Measurements from ENCODE around the gene PADI4. TPM values are rescaled to one million over a fixed set of nuclear protein-coding genes. Genes with fewer than 3 reads are reported as not detected.

PADI4 gene
- total and polyA plus RNA-seq, 9 donors: 0.18 to 1.7 (median 1.00) TPM

DNA sequence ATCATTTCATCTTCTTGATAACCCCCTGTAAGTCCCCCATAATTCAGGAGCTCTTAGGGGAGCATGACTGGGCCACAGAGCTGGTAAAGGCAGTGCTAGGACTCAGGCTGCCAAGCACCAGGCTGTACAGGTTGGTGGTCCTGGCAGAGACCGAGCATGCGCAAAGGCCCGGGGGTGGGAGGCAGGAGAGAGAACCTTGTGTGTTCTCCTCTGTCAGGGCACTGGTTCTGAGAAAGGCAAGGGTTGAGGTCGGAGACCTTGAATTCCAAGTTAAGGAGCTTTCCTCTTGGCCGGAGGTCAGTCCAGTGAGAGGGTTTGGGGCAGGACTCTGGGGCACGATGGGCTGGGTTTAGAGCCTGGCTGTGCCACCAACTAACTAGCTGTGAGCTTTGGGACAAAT, 35.9 kb upstream of the PADI4 start:
- Histone ChIP-seq H3K4me3 (ENCODE audit: low read length) (no peak overlapping the region), H3K4me1 (ENCODE audit: control insufficient read depth, insufficient read depth, low read length) (no peaks in the 10 kb centered on the region), H3K27me3 (ENCODE audit: control insufficient read depth, insufficient read depth, low read length) (peaks cover 2% of the 10 kb centered on the region), H3K27ac (ENCODE audit: low read length) (no peak overlapping the region), H3K9me3 (replicated peaks; ENCODE audit: control insufficient read depth, low read depth, low read length) (no peaks in the 10 kb centered on the region), H3K36me3 (ENCODE audit: control insufficient read depth, insufficient read depth, low read length) (no peaks in the 10 kb centered on the region)
- no peak for DNase-seq
- 85% methylated on average over 4 of the region's 6 CpGs for WGBS (ENCODE audit: insufficient coverage)

DNA sequence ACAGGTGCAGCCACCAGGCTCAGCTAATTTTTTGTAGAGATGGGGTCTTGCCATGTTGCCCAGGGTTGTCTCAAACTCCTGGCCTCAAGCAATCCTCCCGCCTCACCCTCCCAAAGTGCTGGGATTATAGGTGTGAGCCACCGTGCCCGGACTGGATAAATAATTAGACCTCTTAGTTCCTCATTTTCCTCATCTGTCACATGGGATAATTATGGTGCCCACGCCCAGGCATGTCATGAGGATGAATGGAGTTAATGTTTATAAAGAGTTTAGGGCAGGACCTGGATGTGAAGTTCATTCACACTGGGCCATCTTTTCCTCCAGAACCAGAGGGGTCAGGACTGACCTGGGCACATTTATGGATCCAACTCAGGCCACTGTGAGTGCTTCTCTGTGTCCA, 35.4 kb upstream of the PADI4 start:
- Histone ChIP-seq H3K9me3 (replicated peaks; ENCODE audit: control insufficient read depth, low read depth, low read length) (no peaks in the 10 kb centered on the region), H3K36me3 (ENCODE audit: control insufficient read depth, insufficient read depth, low read length) (no peaks in the 10 kb centered on the region), H3K27me3 (ENCODE audit: control insufficient read depth, insufficient read depth, low read length) (peaks cover 2% of the 10 kb centered on the region), H3K27ac (ENCODE audit: low read length) (no peak overlapping the region), H3K4me1 (ENCODE audit: control insufficient read depth, insufficient read depth, low read length) (no peaks in the 10 kb centered on the region), H3K4me3 (ENCODE audit: low read length) (no peak overlapping the region)
- WGBS (ENCODE audit: insufficient coverage): no CpG with 5 or more reads among the region's 4 CpGs
- no peak for DNase-seq

DNA sequence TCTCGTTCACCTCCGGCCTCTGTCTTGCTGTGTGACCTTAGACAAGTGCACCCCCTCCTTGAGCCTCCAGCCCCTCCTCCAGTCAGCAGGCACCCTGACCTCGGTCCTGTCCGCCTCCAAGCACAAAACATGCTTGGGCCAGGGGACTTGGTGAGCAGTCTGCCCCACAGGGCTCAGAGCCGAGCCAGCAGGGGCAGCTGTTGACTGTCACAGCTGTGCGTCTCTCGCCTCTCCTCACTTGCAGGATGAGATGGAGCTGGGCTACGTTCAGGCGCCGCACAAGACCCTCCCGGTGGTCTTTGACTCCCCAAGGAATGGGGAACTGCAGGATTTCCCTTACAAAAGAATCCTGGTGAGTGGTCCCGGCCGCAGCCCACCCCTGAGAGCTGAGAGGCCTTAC, 34.9 kb upstream of the PADI4 start:
- Histone ChIP-seq H3K36me3 (ENCODE audit: control insufficient read depth, insufficient read depth, low read length) (no peaks in the 10 kb centered on the region), H3K27ac (ENCODE audit: low read length) (no peak overlapping the region), H3K9me3 (replicated peaks; ENCODE audit: control insufficient read depth, low read depth, low read length) (no peaks in the 10 kb centered on the region), H3K4me3 (ENCODE audit: low read length) (no peak overlapping the region), H3K4me1 (ENCODE audit: control insufficient read depth, insufficient read depth, low read length) (no peaks in the 10 kb centered on the region), H3K27me3 (ENCODE audit: control insufficient read depth, insufficient read depth, low read length) (peaks cover 2% of the 10 kb centered on the region)
- no peak for DNase-seq
- 60% methylated on average over 13 of the region's 13 CpGs for WGBS (ENCODE audit: insufficient coverage)

DNA sequence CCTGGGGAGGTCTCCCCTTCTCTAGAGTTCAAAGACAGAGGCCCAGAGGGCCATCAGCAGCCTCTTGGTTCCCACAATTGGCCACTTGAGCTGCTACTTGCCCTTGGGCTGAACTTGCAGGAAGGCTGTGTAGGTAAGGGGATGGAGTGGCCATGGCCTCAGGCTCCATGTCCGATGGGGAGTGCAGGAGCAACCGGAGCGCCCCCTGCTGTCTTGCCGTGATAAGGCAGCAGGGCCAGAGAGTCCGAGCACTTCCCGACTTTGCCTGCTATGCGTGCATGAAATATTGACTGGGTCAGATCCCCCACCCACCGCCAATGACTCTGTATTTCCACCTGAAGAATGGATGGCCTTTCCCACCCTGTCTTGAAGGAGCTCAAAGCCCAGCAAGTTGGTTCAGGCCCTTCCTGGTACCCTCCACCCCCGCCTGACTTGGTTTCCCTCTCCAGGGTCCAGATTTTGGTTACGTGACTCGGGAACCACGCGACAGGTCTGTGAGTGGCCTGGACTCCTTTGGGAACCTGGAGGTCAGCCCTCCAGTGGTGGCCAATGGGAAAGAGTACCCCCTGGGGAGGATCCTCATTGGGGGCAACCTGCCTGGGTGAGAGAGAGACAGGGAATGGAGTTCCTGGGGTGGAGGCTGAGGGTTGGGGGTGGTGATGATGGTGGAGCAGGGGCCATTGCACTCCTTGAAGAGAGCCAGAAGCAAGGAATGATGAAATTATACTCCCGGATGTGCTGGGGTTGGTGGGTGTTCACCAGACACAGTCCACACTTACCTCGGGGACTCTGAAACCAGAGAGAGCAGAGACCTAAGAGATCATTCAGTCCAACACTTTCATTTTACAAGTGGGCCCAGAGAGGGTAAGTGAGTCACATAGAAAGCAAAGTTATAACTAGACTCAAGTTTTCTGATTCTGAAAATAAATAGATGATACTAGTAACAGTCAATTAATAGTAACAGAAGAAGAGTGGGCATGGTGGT, 33.5 kb upstream of the PADI4 start:
- H3K9me3 ChIP-seq (replicated peaks; ENCODE audit: control insufficient read depth, low read depth, low read length): no peaks in the 10 kb centered on the region
- 60% methylated on average over 9 of the region's 15 CpGs for WGBS (ENCODE audit: insufficient coverage)
- H3K4me3 ChIP-seq (ENCODE audit: low read length): no peak overlapping the region
- peaks cover 2% of the 10 kb centered on the region for H3K27me3 ChIP-seq (ENCODE audit: control insufficient read depth, insufficient read depth, low read length)
- no peak overlapping the region for H3K27ac ChIP-seq (ENCODE audit: low read length)
- no peaks in the 10 kb centered on the region for H3K4me1 ChIP-seq (ENCODE audit: control insufficient read depth, insufficient read depth, low read length)
- no peak for DNase-seq
- H3K36me3 ChIP-seq (ENCODE audit: control insufficient read depth, insufficient read depth, low read length): no peaks in the 10 kb centered on the region

DNA sequence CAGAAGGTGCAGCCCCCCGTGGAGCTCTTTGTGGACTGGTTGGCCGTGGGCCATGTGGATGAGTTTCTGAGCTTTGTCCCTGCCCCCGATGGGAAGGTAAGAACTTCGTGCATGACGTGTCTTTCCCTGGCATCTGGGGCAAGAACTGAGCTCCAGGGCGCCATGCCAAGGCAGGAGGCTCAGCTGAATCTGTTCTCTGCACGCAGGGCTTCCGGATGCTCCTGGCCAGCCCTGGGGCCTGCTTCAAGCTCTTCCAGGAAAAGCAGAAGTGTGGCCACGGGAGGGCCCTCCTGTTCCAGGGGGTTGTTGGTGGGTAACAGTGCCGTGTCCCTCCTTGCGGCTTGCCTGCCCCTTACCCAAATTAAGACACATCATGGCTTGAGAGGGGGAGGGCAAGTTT, 31.4 kb upstream of the PADI4 start:
- no peak overlapping the region for H3K4me3 ChIP-seq (ENCODE audit: low read length)
- H3K36me3 ChIP-seq (ENCODE audit: control insufficient read depth, insufficient read depth, low read length): no peaks in the 10 kb centered on the region
- H3K9me3 ChIP-seq (replicated peaks; ENCODE audit: control insufficient read depth, low read depth, low read length): no peaks in the 10 kb centered on the region
- no peaks in the 10 kb centered on the region for H3K4me1 ChIP-seq (ENCODE audit: control insufficient read depth, insufficient read depth, low read length)
- DNase-seq: peak; percentile 26
- 52% methylated on average over 8 of the region's 11 CpGs for WGBS (ENCODE audit: insufficient coverage)
- H3K27me3 ChIP-seq (ENCODE audit: control insufficient read depth, insufficient read depth, low read length): peaks cover 2% of the 10 kb centered on the region
- no peak overlapping the region for H3K27ac ChIP-seq (ENCODE audit: low read length)

DNA sequence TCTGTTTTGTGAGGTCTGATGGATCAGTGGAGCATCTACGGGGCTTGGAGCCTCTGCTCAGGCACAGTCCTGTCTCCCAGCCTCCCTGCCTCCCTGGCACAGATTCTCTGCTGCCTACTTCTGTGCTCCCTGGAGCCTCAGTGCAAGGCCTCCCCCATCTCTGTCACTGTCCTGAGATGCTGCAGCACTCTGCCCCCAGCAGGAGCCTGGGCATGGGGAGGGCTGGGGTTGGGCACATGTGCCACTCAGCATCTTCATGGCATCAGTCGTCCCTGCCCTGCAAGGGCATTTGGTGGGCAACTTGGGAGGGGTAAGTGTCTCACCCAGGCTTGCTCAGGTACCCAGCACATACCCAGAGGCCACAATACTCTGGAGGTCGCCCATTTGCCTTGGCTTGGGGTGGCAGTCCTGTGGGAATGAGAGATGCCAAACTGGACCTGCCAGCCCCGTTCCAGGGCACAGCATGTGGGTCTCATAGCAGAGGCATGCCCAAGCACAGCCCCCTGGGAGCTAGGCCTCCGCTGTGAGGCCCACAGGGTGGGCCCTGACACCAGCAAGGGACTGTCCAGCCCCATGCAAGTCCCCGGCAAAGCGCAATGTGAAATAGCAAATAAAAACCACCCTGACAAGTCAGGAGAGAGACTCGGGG, 30.4 kb upstream of the PADI4 start:
- WGBS (ENCODE audit: insufficient coverage): 74% methylated on average over 4 of the region's 8 CpGs
- DNase-seq: no peak
- Histone ChIP-seq H3K4me3 (ENCODE audit: low read length) (no peak overlapping the region), H3K4me1 (ENCODE audit: control insufficient read depth, insufficient read depth, low read length) (no peaks in the 10 kb centered on the region), H3K27ac (ENCODE audit: low read length) (no peak overlapping the region), H3K9me3 (replicated peaks; ENCODE audit: control insufficient read depth, low read depth, low read length) (no peaks in the 10 kb centered on the region), H3K36me3 (ENCODE audit: control insufficient read depth, insufficient read depth, low read length) (no peaks in the 10 kb centered on the region), H3K27me3 (ENCODE audit: control insufficient read depth, insufficient read depth, low read length) (peaks cover 3% of the 10 kb centered on the region)

DNA sequence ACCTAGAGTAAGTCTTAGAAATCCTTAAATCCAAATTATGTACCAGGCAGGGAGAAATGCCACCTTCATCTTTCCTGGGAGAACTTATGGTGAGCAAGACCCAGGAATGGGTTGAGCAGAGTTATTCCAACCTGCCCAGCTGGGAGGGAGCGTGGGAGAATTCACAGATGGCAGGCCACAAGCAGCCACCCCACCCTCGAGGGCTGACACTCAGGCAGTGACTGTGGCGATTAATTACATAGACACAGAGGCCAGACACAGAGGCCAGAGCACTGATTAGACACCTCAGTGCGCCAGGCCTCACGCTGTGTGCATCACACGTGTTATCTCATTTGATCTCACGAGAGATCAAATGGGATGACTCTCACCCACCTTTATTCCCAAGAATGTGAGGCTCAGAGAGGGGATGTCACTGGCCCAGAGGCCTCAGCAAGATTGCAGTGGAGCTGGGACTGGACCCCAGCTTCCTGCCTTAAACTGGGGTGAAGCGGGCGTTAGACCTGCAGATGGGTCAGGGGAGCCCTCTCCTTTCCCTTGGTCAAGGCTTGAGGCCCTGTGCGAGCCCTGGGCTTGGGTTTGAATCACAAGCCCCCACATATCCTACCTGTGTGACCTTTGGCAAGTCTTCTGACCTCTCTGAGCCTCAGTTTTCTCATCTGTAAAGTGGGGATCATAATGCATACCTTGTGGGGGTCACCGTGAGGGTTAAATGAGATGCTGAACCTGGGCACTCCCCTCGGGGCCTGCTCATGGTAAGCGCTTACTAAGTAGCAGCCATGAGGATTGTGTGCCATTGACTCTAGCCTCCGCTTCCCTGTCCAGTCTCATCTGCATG, 28.8 kb upstream of the PADI4 start:
- 67% methylated on average over 11 of the region's 14 CpGs for WGBS (ENCODE audit: insufficient coverage)

DNA sequence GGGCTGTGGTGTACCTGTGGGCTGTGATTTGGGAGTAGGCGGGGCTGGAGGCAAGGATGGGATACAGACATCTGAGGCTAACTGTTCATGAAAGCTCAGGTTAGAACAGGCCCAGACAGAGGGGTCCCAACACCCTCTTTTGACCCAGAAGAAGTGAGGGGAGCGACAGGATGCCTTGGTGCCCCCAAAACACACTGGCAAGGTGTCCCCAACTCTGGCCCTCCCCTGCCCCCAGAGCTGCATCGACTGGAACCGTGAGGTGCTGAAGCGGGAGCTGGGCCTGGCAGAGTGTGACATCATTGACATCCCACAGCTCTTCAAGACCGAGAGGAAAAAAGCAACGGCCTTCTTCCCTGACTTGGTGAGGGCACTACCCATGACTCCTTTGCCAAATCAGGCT, 27.6 kb upstream of the PADI4 start:
- DNase-seq: no peak
- peaks cover 6% of the 10 kb centered on the region for H3K27me3 ChIP-seq (ENCODE audit: control insufficient read depth, insufficient read depth, low read length)
- H3K9me3 ChIP-seq (replicated peaks; ENCODE audit: control insufficient read depth, low read depth, low read length): no peaks in the 10 kb centered on the region
- H3K36me3 ChIP-seq (ENCODE audit: control insufficient read depth, insufficient read depth, low read length): no peaks in the 10 kb centered on the region
- H3K27ac ChIP-seq (ENCODE audit: low read length): no peak overlapping the region
- 100% methylated on average over 3 of the region's 7 CpGs for WGBS (ENCODE audit: insufficient coverage)
- no peak overlapping the region for H3K4me3 ChIP-seq (ENCODE audit: low read length)
- H3K4me1 ChIP-seq (ENCODE audit: control insufficient read depth, insufficient read depth, low read length): no peaks in the 10 kb centered on the region

More for the DNA sequence above, 28.8 kb upstream of the PADI4 start:
- Histone ChIP-seq H3K27me3 (ENCODE audit: control insufficient read depth, insufficient read depth, low read length) (peaks cover 4% of the 10 kb centered on the region), H3K9me3 (replicated peaks; ENCODE audit: control insufficient read depth, low read depth, low read length) (no peaks in the 10 kb centered on the region), H3K36me3 (ENCODE audit: control insufficient read depth, insufficient read depth, low read length) (no peaks in the 10 kb centered on the region), H3K4me3 (ENCODE audit: low read length) (no peak overlapping the region), H3K27ac (ENCODE audit: low read length) (no peak overlapping the region), H3K4me1 (ENCODE audit: control insufficient read depth, insufficient read depth, low read length) (no peaks in the 10 kb centered on the region)
- DNase-seq: no peak

DNA sequence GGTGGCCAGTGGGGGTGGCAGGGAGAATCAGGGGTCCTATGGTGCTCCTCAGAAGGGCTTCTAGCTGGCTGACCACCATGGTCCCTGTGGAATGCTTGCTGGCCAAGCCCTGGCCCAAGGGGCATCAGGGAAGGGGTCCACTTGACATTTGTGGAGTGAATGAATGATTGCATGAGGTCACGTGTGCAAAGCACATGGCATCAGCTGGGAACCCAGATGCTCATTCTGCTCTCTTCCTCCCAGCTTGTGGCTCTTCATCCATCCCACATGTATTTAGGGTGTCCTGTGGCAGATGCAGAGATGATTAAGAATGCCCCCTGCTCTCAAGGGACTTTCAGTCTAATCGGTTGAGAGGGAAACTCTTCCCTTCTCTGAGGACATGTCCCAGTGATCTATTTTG, 27.1 kb upstream of the PADI4 start:
- no peak for DNase-seq
- Histone ChIP-seq H3K27ac (ENCODE audit: low read length) (no peak overlapping the region), H3K27me3 (ENCODE audit: control insufficient read depth, insufficient read depth, low read length) (peaks cover 6% of the 10 kb centered on the region), H3K4me1 (ENCODE audit: control insufficient read depth, insufficient read depth, low read length) (no peaks in the 10 kb centered on the region), H3K36me3 (ENCODE audit: control insufficient read depth, insufficient read depth, low read length) (no peaks in the 10 kb centered on the region), H3K4me3 (ENCODE audit: low read length) (no peak overlapping the region), H3K9me3 (replicated peaks; ENCODE audit: control insufficient read depth, low read depth, low read length) (no peaks in the 10 kb centered on the region)
- 60% methylated on average over 1 of the region's 2 CpGs for WGBS (ENCODE audit: insufficient coverage)

DNA sequence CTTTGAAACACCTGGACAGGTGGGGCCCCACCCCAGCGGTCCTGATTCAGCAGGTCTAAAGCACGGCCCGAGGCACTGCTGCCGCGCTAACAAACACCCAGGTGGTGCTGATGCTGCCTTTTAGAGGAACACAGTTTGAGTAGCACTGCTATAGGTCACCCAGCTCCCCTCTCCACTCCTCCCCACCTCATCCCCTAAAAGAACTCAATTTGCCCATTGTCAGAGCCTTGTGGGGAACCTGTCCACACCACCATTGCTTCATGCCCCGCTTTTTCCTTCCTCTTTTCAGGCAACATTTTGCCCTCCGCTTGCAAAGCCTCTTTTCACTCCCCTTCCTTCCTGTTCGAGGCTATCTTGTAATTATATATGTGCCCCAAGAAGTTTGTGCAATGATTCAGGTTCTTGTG, 26.2 kb upstream of the PADI4 start:
- peaks cover 9% of the 10 kb centered on the region for H3K27me3 ChIP-seq (ENCODE audit: control insufficient read depth, insufficient read depth, low read length)
- no peaks in the 10 kb centered on the region for H3K9me3 ChIP-seq (replicated peaks; ENCODE audit: control insufficient read depth, low read depth, low read length)
- H3K4me1 ChIP-seq (ENCODE audit: control insufficient read depth, insufficient read depth, low read length): no peaks in the 10 kb centered on the region
- H3K4me3 ChIP-seq (ENCODE audit: low read length): no peak overlapping the region
- peak; percentile 10 for DNase-seq
- H3K36me3 ChIP-seq (ENCODE audit: control insufficient read depth, insufficient read depth, low read length): no peaks in the 10 kb centered on the region
- WGBS (ENCODE audit: insufficient coverage): 60% methylated on average over 5 of the region's 8 CpGs
- H3K27ac ChIP-seq (ENCODE audit: low read length): no peak overlapping the region
